Measurements from ENCODE around the gene ATG10.

ATG10 gene

GRCh38 chr5:82142928-82143577 is 171.2 kb downstream of the ATG10 start:
- no peak for DNase-seq (ENCODE audit: low read depth)
- H3K4me3 ChIP-seq (replicated peaks; ENCODE audit: low read depth, low read length) = no peak overlapping the region
- TF ChIP-seq CTCF (IDR thresholded peaks at IDR 0.05; ENCODE audit: low read length, missing control alignments) = no peak

- no peak for TF ChIP-seq CTCF (IDR thresholded peaks at IDR 0.05; ENCODE audit: low read length, missing control alignments)
- no peak overlapping the region for H3K4me3 ChIP-seq (replicated peaks; ENCODE audit: low read depth, low read length)
- DNase-seq (ENCODE audit: low read depth) = peak; percentile 91
Measured at GRCh38 chr5:82147860-82148573, 176.2 kb downstream of the ATG10 start.

GRCh38 chr5:82149434-82149833 is 177.6 kb downstream of the ATG10 start:
- DNase-seq (ENCODE audit: low read depth) = no peak
- H3K4me3 ChIP-seq (replicated peaks; ENCODE audit: low read depth, low read length) = no peak overlapping the region
- no peak for TF ChIP-seq CTCF (IDR thresholded peaks at IDR 0.05; ENCODE audit: low read length, missing control alignments)

- no peak for DNase-seq (ENCODE audit: low read depth)
- TF ChIP-seq CTCF (IDR thresholded peaks at IDR 0.05; ENCODE audit: low read length, missing control alignments) = no peak
- no peak overlapping the region for H3K4me3 ChIP-seq (replicated peaks; ENCODE audit: low read depth, low read length)
Measured at GRCh38 chr5:82150559-82150958, 178.7 kb downstream of the ATG10 start.

GRCh38 chr5:82151204-82151603 is 179.4 kb downstream of the ATG10 start:
- no peak overlapping the region for H3K4me3 ChIP-seq (replicated peaks; ENCODE audit: low read depth, low read length)
- no peak for DNase-seq (ENCODE audit: low read depth)
- TF ChIP-seq CTCF (IDR thresholded peaks at IDR 0.05; ENCODE audit: low read length, missing control alignments) = no peak

GRCh38 chr5:82151662-82152061 is 179.8 kb downstream of the ATG10 start:
- TF ChIP-seq CTCF (IDR thresholded peaks at IDR 0.05; ENCODE audit: low read length, missing control alignments) = no peak
- H3K4me3 ChIP-seq (replicated peaks; ENCODE audit: low read depth, low read length) = no peak overlapping the region
- no peak for DNase-seq (ENCODE audit: low read depth)
